Ishikawa (cell line): Measurements from ENCODE around the gene MEF2C.

Experiments
- CEBPB ChIP-seq: IDR thresholded peaks from 2 replicates; pipeline ENCODE4 v1.6.1; 2012
- CREB1 ChIP-seq: IDR thresholded peaks from 2 replicates; pipeline ENCODE4 v1.6.1; 2012; ENCODE audit warnings: low read depth
- EGR1 ChIP-seq: IDR thresholded peaks from 2 replicates; pipeline ENCODE4 v1.6.1; 2012
- EP300 ChIP-seq: IDR thresholded peaks from 2 replicates; pipeline ENCODE4 v1.6.1; 2012; ENCODE audit warnings: borderline replicate concordance
- FOXM1 ChIP-seq: IDR thresholded peaks from 2 replicates; pipeline ENCODE4 v1.6.1; 2012; ENCODE audit warnings: low read depth, borderline replicate concordance
- MAX ChIP-seq: IDR thresholded peaks from 2 replicates; pipeline ENCODE4 v1.6.1; 2012
- NFIC ChIP-seq: IDR thresholded peaks from 2 replicates; pipeline ENCODE4 v1.6.1; 2012
- RAD21 ChIP-seq: IDR thresholded peaks from 2 replicates; pipeline ENCODE4 v1.6.1; 2012; ENCODE audit warnings: low read depth
- TAF1 ChIP-seq: IDR thresholded peaks from 2 replicates; pipeline ENCODE4 v1.6.1; 2012; ENCODE audit warnings: low read depth, mild to moderate bottlenecking
- TEAD4 ChIP-seq: IDR thresholded peaks from 2 replicates; pipeline ENCODE4 v1.6.1; 2012
- USF1 ChIP-seq: IDR thresholded peaks from 2 replicates; pipeline ENCODE4 v1.6.1; 2012
- YY1 ChIP-seq: IDR thresholded peaks from 2 replicates; pipeline ENCODE4 v1.6.1; 2012; ENCODE audit warnings: low read depth
- ZBTB7A ChIP-seq: IDR thresholded peaks from 2 replicates; pipeline ENCODE4 v1.6.1; 2012; ENCODE audit warnings: low read depth
- TF ChIP-seq, protein P1 (sequence below): IDR thresholded peaks from 2 replicates; pipeline ENCODE4 v1.6.1; 2012; ENCODE audit warnings: low read depth, mild to moderate bottlenecking

DNA sequence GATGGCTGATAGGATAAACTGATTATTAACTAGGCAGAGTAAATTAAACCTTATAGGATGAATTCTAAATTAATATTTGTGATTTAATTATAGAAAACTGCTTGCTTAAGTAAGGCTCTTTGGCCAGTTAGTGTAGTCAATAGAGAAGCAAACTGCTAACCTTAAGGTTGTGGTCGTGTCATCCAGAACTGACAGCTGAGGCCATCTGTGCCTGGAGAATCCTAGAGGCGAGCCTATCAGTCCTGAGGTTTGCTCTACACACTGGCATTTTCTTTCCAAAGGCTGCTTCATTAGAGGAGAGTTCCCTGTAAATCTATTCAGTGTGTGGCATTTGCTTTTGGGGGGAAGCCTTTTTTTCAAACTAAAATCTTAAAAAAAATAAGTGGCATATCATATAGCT lies 169.2 kb downstream of the MEF2C start:
- TF ChIP-seq YY1 (no peak), TAF1 (no peak), CREB1 (no peak), FOXM1 (no peak), ZBTB7A (no peak), NFIC (no peak), RAD21 (no peak), EP300 (no peak), CEBPB (no peak), MAX (no peak), EGR1 (no peak), USF1 (no peak), TEAD4 (no peak)
- TF ChIP-seq, protein P1, sequence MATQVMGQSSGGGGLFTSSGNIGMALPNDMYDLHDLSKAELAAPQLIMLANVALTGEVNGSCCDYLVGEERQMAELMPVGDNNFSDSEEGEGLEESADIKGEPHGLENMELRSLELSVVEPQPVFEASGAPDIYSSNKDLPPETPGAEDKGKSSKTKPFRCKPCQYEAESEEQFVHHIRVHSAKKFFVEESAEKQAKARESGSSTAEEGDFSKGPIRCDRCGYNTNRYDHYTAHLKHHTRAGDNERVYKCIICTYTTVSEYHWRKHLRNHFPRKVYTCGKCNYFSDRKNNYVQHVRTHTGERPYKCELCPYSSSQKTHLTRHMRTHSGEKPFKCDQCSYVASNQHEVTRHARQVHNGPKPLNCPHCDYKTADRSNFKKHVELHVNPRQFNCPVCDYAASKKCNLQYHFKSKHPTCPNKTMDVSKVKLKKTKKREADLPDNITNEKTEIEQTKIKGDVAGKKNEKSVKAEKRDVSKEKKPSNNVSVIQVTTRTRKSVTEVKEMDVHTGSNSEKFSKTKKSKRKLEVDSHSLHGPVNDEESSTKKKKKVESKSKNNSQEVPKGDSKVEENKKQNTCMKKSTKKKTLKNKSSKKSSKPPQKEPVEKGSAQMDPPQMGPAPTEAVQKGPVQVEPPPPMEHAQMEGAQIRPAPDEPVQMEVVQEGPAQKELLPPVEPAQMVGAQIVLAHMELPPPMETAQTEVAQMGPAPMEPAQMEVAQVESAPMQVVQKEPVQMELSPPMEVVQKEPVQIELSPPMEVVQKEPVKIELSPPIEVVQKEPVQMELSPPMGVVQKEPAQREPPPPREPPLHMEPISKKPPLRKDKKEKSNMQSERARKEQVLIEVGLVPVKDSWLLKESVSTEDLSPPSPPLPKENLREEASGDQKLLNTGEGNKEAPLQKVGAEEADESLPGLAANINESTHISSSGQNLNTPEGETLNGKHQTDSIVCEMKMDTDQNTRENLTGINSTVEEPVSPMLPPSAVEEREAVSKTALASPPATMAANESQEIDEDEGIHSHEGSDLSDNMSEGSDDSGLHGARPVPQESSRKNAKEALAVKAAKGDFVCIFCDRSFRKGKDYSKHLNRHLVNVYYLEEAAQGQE = no peak
